PFSK-1 (cell line): ENCODE results near the gene MEA1.

Experiments
- FOXP2 ChIP-seq: optimal IDR thresholded peaks from 2 replicates; pipeline ENCODE3; 2011; ENCODE audit warnings: borderline replicate concordance, control low read depth, inconsistent platforms; ENCODE audit not compliant: insufficient read depth; ENCODE audit errors: extremely low read length, extremely low read depth
- POLR2AphosphoS5 ChIP-seq: IDR thresholded peaks from 2 replicates; pipeline ENCODE4 v1.6.1; 2012; ENCODE audit warnings: low read depth, mild to moderate bottlenecking, control low read depth, low read length, moderate library complexity
- SIN3A ChIP-seq: IDR thresholded peaks from 2 replicates; pipeline ENCODE4 v1.6.1; 2012; ENCODE audit warnings: mild to moderate bottlenecking, low read length, moderate library complexity, borderline replicate concordance; ENCODE audit not compliant: insufficient read depth
- TAF1 ChIP-seq: IDR thresholded peaks from 2 replicates; pipeline ENCODE4 v1.6.1; 2012; ENCODE audit warnings: low read length, control low read depth, borderline replicate concordance; ENCODE audit not compliant: insufficient read depth
- TF ChIP-seq, protein P1 (sequence below), 2 experiments: IDR thresholded peaks; 2 replicates each; pipeline versions ENCODE4 v1.6.1 to v1.8.0; 2011 to 2012; ENCODE audit warnings: low read depth in 2 of 2, low read length in 2 of 2, control low read depth in 1 of 2, inconsistent platforms in 1 of 2, mild to moderate bottlenecking in 1 of 2, moderate library complexity in 1 of 2; ENCODE audit not compliant: insufficient read depth in 1 of 2

The MEA1 gene

DNA sequence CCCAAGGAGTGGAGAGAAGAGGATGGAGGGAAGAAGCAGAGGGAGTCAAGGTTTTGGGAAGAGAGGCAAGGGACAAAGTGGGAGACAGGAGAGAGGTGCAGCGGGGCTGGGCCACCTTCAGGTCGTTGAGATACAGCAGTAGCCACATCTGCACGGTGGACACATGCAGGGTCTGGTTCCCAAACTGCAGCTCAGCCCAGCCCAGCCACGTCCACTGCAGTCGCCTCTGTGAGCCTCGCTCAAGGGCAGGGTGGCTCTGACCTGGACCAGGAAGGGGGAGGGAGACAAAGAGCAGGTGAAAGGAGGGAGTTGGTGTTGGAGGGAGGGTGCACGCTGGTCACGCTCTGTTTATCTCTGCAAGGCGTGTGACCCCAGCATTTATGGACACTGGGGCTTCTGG lies 25.0 kb upstream of the MEA1 start:
- no peak for TF ChIP-seq POLR2AphosphoS5
- no peak for TF ChIP-seq TAF1
- TF ChIP-seq, protein P1, sequence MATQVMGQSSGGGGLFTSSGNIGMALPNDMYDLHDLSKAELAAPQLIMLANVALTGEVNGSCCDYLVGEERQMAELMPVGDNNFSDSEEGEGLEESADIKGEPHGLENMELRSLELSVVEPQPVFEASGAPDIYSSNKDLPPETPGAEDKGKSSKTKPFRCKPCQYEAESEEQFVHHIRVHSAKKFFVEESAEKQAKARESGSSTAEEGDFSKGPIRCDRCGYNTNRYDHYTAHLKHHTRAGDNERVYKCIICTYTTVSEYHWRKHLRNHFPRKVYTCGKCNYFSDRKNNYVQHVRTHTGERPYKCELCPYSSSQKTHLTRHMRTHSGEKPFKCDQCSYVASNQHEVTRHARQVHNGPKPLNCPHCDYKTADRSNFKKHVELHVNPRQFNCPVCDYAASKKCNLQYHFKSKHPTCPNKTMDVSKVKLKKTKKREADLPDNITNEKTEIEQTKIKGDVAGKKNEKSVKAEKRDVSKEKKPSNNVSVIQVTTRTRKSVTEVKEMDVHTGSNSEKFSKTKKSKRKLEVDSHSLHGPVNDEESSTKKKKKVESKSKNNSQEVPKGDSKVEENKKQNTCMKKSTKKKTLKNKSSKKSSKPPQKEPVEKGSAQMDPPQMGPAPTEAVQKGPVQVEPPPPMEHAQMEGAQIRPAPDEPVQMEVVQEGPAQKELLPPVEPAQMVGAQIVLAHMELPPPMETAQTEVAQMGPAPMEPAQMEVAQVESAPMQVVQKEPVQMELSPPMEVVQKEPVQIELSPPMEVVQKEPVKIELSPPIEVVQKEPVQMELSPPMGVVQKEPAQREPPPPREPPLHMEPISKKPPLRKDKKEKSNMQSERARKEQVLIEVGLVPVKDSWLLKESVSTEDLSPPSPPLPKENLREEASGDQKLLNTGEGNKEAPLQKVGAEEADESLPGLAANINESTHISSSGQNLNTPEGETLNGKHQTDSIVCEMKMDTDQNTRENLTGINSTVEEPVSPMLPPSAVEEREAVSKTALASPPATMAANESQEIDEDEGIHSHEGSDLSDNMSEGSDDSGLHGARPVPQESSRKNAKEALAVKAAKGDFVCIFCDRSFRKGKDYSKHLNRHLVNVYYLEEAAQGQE (IDR thresholded peaks at IDR 0.05; ENCODE audit: insufficient read depth in 1 of 2, low read depth in 2 of 2, low read length in 2 of 2) = no peak
- TF ChIP-seq SIN3A = no peak
- no peak for TF ChIP-seq FOXP2

- TF ChIP-seq TAF1 (no peak), SIN3A (no peak), POLR2AphosphoS5 (no peak), FOXP2 (no peak)
- TF ChIP-seq, protein P1 (IDR thresholded peaks at IDR 0.05; ENCODE audit: insufficient read depth in 1 of 2, low read depth in 2 of 2, low read length in 2 of 2) = no peak
These were observed 24.0 kb upstream of the MEA1 start for GRCh38 chr6:43037706-43038105.

- TF ChIP-seq TAF1 (no peak), FOXP2 (no peak)
- TF ChIP-seq, protein P1 (IDR thresholded peaks at IDR 0.05; ENCODE audit: insufficient read depth in 1 of 2, low read depth in 2 of 2, low read length in 2 of 2) = no peak
These were observed 23.5 kb upstream of the MEA1 start for GRCh38 chr6:43037197-43037596.

DNA sequence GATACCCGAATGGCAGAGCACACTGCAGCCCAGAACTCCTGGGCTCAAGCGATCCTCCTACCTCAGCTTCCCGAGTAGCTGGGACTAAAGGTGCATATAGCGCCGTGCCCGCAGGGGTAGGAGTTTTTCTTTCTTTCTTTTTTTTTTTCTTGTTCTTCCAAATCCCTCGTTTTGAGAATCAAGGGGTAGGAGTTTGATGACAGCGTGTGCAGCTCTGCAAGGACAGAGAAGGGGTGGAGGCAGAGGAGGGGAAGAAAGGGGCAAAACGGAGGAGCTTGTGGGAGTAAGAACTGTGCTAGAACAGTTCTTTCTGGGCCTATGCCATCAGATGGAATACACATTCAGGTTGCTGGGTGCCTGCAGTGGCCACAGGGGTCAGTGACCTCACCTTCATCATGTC lies 23.0 kb upstream of the MEA1 start:
- TF ChIP-seq TAF1 = no peak
- no peak for TF ChIP-seq FOXP2
- no peak for TF ChIP-seq SIN3A
- TF ChIP-seq POLR2AphosphoS5 = no peak
- TF ChIP-seq, protein P1 (IDR thresholded peaks at IDR 0.05; ENCODE audit: insufficient read depth in 1 of 2, low read depth in 2 of 2, low read length in 2 of 2) = no peak

DNA sequence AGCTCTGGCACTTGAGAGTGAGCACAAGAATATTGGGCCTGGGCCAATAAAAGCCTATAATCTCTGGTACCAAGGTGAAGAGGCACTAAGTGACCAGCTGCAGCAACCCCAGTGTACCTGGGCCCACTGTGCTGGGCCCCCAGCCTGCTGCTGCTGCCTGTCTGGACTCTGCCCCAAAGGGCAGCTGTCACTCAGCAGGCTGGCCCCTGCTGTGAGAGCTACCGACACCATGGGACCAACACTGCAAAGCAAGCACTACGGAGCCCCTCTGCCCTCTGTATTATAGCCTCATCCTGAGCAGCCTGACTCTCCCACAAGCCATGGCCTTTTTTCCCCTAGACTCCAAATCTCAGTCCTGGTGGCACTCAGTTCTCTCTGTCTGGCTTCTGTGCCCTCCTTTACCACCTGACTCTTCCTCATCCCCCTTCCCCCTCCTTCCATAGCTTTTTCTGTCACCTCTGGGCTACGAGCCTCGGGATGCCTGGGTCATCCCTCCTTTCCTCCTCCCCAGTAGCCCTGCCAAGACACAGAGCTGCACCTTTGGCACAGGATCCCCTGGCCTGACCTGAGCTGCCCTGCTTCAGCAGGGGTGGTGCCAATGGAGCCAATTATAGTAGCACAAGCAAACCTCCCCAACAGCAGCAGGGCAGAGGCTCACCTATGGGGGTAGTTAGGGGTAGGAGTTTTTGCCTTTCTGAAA lies 21.9 kb upstream of the MEA1 start:
- TF ChIP-seq SIN3A (no peak), FOXP2 (no peak), POLR2AphosphoS5 (no peak; the same call in 1 of the 2 replicates), TAF1 (no peak)
- TF ChIP-seq, protein P1 (IDR thresholded peaks at IDR 0.05; ENCODE audit: insufficient read depth in 1 of 2, low read depth in 2 of 2, low read length in 2 of 2) = no peak
